GM19397 (cell line): ENCODE data around the gene OR4X2.
"Not testable (repeated sequence)": the region's sequence is repeated elsewhere in the genome, so short reads cannot be mapped to it uniquely, and the experiment has no call there.

Experiments used
- ATAC-seq: cut with Tn5 transposase; IDR thresholded peaks from one replicate; pipeline ENCODE4 v1.9.1; 2021; ENCODE audit warnings: mild to moderate bottlenecking, moderate library complexity; ENCODE audit not compliant: unreplicated experiment

Gene OR4X2

GRCh38 chr11:48244804-48245203 is at the start of gene OR4X2:
Gene OR4X2 (plus strand): TSS chr11:48245104. CDS start chr11:48245104, 0 bp downstream.
- ATAC-seq: no peak

GRCh38 chr11:48207881-48208280 is 37.0 kb upstream of the OR4X2 start:
- no peak for ATAC-seq

GRCh38 chr11:48210052-48210451 is 34.9 kb upstream of the OR4X2 start:
- no peak for ATAC-seq

- no peak for ATAC-seq
Measured at GRCh38 chr11:48216510-48216909, 28.4 kb upstream of the OR4X2 start, which contains the start of gene OR4B1. Gene OR4B1 (plus strand): TSS chr11:48216810. CDS start chr11:48216810, 0 bp downstream.

- ATAC-seq: no peak
Measured at GRCh38 chr11:48228761-48229160, 16.1 kb upstream of the OR4X2 start.

GRCh38 chr11:48230057-48230456 is 14.8 kb upstream of the OR4X2 start:
- ATAC-seq: not testable (repeated sequence)

- no peak for ATAC-seq
Measured at GRCh38 chr11:48237727-48238126, 7.2 kb upstream of the OR4X2 start.

GRCh38 chr11:48242501-48242900 is 2.4 kb upstream of the OR4X2 start:
- ATAC-seq: no peak

GRCh38 chr11:48248902-48249301 is 4.0 kb downstream of the OR4X2 start:
- ATAC-seq: no peak

GRCh38 chr11:48261600-48261999 is 16.7 kb downstream of the OR4X2 start:
- no peak for ATAC-seq

GRCh38 chr11:48263423-48263911 is 18.6 kb downstream of the OR4X2 start, which contains the start of gene OR4X1:
Gene OR4X1 (plus strand): TSS chr11:48263861. CDS start chr11:48263861, 0 bp downstream.
- ATAC-seq: no peak

GRCh38 chr11:48270621-48271020 is 25.7 kb downstream of the OR4X2 start:
- ATAC-seq: no peak

- ATAC-seq: no peak
Measured at GRCh38 chr11:48272606-48273005, 27.7 kb downstream of the OR4X2 start.
